GM18861 (cell line): ENCODE results near the gene TLCD3B.
"Not testable (repeated sequence)": the region's sequence is repeated elsewhere in the genome, so short reads cannot be mapped to it uniquely, and the experiment has no call there.

Experiments used
- ATAC-seq: cut with Tn5 transposase; IDR thresholded peaks from one replicate; pipeline ENCODE4 v1.9.1; 2021; ENCODE audit not compliant: unreplicated experiment

Gene TLCD3B

GRCh38 chr16:30026449-30026848, 4.6 kb downstream of the TLCD3B start:
- ATAC-seq: no peak

- ATAC-seq: no peak
Observed at GRCh38 chr16:30025574-30025973, 5.5 kb downstream of the TLCD3B start.

GRCh38 chr16:30025156-30025555, 5.9 kb downstream of the TLCD3B start:
- no peak for ATAC-seq

- ATAC-seq: no peak
Observed at GRCh38 chr16:30024451-30024850, 6.6 kb downstream of the TLCD3B start.

- no peak for ATAC-seq
Observed at GRCh38 chr16:30023586-30023985, 7.5 kb downstream of the TLCD3B start.

GRCh38 chr16:30022887-30023286, 8.2 kb downstream of the TLCD3B start, which contains the start of gene C16orf92:
Gene C16orf92 (plus strand): TSS chr16:30023198. CDS start chr16:30023341, 143 bp downstream.
- ATAC-seq: no peak

GRCh38 chr16:30018731-30019158, 12.3 kb downstream of the TLCD3B start:
- ATAC-seq: no peak

GRCh38 chr16:30017937-30018336, 13.1 kb downstream of the TLCD3B start:
- not testable (repeated sequence) for ATAC-seq

- no peak for ATAC-seq
Observed at GRCh38 chr16:30017277-30017656, 13.8 kb downstream of the TLCD3B start.

- no peak for ATAC-seq
Observed at GRCh38 chr16:30016555-30017276, 14.4 kb downstream of the TLCD3B start.

- ATAC-seq: not testable (repeated sequence)
Observed at GRCh38 chr16:30015450-30015849, 15.6 kb downstream of the TLCD3B start.

GRCh38 chr16:30012598-30012997, 18.5 kb downstream of the TLCD3B start:
- ATAC-seq: not testable (repeated sequence)

GRCh38 chr16:30011714-30012504, 19.2 kb downstream of the TLCD3B start:
- no peak for ATAC-seq

GRCh38 chr16:30010844-30011713, 20.0 kb downstream of the TLCD3B start, which contains the start of gene DOC2A:
Gene DOC2A (minus strand): TSS chr16:30011027. CDS start chr16:30010222, 805 bp downstream.
- no peak for ATAC-seq

- no peak for ATAC-seq
Observed at GRCh38 chr16:30009990-30010843, 20.9 kb downstream of the TLCD3B start.

GRCh38 chr16:30009085-30009862, 21.8 kb downstream of the TLCD3B start:
- ATAC-seq: no peak

GRCh38 chr16:30007378-30007895, 23.6 kb downstream of the TLCD3B start:
- ATAC-seq: no peak

- no peak for ATAC-seq
Observed at GRCh38 chr16:30006659-30007377, 24.3 kb downstream of the TLCD3B start.

GRCh38 chr16:30006095-30006473, 25.0 kb downstream of the TLCD3B start:
- ATAC-seq: no peak
